COLO668 (cell line): ENCODE results near the gene TRAF3.
"Not testable (repeated sequence)": the region's sequence is repeated elsewhere in the genome, so short reads cannot be mapped to it uniquely, and the experiment has no call there.

Source experiments
- DNase-seq: peaks from one replicate; lab custom pipeline; 2025; ENCODE audit not compliant: unreplicated experiment; lab: John Stamatoyannopoulos, UW

Gene TRAF3

DNA sequence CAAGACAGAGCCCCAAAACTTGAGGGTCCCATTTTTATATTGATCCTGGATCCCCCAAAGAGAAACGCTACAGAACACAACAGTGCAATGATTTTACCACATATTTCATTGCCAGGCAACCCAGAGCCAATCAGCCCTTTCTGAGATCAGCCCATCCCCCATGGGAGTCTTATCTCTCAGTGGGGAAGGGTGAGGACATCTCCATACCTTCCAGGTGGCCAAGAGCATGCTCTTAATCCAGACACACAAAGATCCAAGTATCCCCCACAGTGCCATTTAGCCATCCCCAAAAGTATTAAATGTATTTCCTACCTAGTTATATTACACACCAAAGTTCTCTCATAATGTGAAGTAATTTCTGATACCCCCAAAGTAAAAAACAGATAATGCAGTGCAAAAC lies 82.7 kb downstream of the TRAF3 start:
- DNase-seq: no peak

DNA sequence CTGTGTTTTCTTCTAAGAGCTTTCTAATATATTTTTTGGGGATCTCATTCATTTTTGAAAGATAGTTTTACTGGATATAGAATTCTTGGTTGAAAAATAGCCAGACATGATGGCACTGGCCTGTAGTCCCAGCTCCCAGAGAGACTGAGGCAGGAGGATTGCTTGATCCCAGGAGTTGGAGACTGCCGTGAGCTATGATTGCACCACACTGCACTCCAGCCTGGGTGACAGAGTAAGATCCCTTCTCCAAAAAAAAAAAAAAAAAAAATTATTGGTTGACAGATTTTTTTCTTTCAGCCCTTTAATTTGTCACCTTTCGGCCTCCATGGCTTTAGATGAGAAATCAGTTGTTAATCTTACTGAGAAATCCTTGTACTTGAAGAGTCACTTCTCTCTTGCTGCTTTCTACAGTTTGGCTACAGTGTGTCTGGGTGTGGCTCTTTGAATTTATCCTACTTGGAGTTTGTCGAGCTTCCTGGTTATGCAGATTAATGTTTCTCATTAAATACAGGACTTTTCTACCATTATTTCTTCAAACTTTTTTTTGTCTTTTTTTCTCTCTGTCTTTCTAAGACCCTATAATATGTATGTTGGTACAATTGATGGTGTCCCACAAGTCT lies 85.0 kb downstream of the TRAF3 start:
- DNase-seq: no peak

DNA sequence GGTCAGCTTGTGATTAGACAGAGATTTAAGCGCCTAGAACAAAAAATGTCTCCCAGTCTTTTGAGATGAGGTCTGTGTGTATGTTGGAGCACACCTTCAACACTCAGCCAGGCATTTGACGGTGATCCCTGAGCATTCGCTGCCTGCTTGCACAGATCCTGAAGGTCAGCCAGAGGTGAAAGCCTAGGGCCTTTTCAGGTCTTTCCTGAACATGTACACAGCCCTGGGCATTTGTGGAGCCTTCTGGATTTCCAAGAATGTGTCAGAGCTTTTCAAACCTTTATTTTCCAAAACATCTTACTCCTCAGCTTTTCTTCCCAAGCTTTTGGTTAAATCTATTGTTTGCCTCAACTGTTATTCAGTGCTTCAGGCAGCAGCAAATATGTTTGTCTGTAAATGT lies 86.1 kb downstream of the TRAF3 start:
- DNase-seq: no peak

DNA sequence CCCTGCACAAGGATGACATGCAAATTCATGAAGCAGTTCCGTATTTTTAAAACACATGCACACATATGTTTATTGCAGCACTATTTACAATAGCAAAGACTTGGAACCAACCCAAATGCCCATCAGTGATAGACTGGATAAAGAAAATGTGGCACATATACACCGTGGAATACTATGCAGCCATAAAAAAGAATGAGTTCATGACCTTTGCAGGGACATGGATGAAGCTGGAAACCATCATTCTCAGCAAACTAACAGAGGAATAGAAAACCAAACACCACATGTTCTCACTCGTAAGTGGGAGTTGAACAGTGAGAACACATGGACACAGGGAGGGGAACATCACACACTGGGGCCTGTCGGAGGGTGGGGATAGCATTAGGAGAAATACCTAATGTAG lies 88.7 kb downstream of the TRAF3 start:
- DNase-seq: not testable (repeated sequence)

DNA sequence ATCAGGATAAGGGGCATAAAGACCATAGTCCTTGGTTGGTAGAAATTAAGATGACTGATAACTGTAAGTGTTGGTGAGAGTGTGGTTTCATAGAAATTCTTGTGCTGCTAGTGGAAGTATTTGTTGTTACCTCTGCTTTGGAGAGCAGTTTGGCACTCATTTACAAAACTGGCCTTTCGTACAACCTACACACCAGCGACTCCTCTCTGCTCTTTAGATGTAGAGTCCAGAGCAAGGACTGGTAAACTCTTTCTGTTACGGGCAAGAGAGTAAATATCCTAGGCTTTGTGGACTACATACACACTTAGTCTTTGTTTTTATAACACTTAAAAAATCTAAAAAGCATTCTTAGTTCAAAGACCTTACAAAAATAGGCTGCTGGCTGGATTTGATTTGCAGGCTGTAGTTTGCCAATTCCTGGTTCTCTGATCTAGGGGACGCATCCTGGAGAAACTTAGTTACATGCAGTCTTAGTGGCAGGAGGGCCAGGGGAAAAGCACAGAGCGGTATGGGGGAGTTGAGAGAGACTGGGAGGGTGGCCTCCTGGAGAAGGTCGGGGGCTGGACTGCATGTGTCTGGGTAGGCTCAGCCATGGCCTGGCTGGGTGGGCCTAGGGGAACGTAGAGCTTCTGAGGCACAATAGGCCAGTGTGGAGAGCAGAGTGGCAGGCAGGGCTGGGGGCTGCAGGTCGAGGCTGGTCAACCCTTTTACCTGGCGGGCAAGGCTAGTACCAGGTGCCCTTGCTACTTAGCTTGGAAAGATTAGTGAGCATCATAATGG lies 89.9 kb downstream of the TRAF3 start:
- DNase-seq: no peak

DNA sequence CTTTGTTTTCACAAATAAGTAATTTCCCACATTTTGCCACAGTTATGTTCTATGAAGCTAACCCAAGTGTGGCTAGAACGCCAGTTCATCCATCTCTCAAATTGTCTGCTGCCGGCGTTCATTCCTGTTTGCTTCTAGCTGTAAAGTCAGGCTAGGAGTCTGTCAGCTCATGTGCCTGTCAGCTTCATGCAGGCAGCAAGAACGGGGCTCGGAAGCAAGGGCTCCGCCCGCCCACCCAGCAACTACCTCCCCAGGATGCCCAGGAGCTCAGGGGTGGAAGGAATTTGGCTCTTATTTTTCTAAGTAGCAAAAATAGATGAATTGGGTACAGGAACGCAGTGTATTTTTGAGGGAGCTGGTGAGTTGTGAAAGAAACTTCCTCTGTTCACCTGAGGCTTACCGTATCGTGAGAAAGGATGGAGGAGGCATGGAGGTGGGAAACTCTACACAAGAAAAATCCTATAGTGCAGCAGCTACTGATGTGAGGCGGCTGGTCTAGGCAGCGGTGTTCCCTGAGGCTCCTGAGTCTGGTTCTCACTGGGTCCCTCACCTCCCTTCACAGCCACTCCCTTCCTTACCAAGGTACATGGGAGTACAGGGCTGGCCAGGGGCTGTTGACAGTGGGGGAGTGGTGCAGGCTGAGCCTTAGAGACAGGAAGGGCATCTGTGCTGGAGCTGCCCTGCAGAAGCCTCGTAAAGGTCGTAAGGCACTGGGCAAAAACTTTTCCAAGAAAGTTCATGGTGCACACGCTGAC lies 90.8 kb downstream of the TRAF3 start:
- no peak for DNase-seq

DNA sequence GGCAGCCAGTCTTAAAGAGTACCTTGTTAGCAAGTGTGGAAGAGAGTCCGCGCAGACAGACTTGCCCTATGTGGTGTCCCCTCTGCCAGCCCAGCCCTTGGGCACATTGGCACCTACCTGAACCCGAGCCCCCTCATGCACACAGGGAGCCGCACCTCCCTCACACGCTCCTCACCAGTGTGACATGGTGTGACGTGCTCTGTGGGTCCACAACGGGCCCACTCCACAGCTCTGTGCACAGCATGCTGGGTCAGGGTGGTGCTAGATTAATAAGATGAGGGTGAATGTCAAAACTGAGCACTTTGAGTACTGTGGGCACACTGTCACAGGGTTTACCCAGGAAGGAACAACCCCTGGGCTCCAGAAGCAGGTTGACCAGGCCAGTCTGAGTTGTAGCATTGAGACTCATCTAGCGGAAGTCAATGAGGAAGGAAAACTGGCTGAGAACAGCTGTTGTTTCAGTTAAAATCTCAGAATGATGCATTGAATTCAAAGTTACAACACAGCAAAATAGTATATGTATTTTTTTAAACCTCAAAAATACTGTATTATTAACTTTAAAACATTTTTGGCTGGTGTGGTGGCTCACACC lies 91.8 kb downstream of the TRAF3 start:
- DNase-seq: no peak

DNA sequence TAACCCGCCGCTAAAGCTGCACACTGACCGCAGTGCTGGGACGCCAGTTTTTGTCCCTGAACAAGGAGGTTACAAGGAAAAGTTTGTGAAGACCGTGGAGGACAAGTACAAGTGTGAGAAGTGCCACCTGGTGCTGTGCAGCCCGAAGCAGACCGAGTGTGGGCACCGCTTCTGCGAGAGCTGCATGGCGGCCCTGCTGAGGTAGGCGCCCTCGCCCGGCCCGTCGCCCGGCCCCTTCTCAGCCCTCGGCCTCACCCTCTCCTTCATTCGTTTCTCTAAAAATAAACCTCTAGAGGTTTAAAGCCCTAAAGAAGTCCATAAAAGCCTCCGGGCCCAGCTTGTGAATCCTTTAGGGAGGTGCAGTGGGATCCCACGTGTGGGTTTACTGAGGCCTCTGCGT lies 93.0 kb downstream of the TRAF3 start:
- DNase-seq: no peak

DNA sequence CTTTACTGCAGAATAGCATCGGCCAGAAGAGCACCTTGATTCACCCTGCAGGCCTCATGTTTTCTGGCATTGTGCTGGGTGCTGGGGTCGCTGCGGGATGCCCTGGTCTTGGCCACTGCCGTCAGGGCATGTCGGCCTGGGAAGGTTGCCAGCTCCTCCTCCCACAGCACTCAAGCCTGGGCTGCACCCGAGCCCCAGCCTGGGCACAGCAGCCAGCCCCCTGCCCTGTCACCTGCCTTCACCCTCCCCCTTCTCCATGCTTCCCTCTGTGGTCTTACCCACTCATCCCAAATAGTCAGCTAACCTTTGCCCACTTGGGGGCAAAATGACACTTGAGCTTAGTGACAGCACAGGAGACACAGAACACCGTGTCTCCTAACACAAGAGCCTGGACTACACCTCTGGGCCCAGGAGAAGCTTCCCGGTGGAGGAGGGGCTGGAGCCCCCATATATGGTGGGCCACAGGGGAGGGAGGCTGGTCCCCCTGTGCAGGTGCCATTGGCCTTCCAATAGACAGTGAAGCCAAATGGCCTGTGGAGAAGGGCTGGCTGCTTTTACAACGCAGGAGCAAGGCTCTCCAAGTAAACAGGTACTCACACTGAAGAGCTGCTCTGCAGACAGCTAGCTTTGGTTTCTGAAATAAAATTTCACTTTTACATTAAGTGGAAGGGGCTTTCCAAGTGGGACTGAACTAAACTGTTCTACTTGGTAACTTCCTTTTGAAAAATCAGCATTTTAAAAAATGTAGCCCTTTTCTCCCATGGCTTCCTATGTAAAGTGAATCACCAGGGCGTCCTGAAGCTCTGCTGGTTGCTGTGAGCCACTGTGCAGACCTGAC lies 94.0 kb downstream of the TRAF3 start:
- no peak for DNase-seq

DNA sequence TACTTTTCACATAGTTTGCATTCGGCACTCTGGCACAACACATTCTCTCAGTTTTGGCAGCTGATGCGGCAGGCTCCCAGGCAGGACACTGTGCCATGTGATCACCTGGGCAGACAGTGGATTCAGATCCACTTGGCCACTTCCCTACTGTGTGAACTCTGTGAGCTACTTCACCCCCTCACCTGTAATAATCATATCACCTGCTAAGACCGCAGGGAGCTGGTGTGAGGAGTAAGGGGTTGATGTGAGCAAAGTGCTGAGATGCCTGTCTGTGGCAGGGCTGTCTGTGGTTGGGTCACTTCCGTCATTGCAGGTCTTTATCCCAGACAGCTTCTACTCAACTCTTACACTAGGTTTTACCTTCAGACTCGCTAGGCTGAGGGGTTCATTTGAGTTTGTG lies 94.8 kb downstream of the TRAF3 start:
- DNase-seq: no peak

DNA sequence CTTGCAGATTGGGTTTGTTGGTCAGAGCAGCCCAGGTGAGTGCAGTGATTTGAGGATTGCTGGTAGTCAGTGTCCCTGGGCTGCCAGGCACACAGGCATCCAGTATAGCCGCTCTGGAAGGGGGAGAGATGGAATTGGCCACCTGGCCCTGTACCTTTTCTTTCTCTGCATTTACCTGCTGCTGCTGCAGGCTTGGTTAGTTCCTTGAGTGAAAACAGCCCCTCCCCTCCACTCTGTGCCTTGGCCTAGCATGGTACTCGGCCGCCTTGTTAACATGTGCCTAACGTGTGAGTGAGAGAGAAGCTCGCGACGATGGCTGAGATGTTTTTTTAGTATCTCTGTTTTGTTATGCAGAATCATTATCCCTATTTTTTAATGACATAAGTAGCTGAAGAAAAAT lies 95.9 kb downstream of the TRAF3 start:
- no peak for DNase-seq

DNA sequence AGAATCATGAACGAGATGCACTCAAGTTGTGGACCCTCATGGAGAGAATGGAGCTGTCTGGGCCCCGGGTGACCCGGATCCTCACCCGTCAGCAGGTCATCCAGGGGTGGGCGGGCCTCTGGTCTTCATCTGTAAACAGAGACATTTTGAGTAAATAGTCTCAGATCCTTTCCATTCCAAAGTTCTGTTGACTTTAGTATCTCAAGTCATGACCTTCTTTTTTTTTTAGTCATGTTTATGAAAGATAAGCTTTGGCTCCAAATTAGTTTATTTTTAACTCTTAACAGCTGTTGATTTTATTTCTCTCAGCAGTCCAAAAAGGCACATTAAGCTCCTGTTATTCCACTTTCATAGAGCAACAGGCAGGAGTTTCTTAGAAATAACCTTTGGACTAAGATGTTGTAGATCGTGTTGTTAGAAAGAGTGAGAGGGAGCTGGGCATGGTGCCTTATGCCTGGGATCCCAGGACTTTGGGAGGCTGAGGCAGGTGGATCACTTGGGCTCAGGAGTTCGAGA lies 96.4 kb downstream of the TRAF3 start:
- no peak for DNase-seq

DNA sequence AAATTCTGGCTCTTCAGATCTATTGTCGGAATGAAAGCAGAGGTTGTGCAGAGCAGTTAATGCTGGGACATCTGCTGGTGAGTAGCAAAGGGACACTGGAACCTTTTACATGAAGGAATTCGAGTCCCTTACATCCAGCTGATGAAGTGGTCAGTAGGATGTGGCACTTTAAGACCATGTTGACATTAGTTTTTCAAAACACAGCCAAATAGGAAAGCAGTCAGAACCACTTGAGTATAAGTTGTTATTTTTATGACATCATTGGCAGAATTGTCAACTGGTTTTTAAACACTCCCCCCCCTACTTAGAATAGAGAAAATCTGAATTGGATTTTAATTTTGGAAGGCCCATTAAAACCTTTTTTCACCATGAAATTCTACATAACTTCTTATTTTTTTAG lies 98.4 kb downstream of the TRAF3 start:
- no peak for DNase-seq

DNA sequence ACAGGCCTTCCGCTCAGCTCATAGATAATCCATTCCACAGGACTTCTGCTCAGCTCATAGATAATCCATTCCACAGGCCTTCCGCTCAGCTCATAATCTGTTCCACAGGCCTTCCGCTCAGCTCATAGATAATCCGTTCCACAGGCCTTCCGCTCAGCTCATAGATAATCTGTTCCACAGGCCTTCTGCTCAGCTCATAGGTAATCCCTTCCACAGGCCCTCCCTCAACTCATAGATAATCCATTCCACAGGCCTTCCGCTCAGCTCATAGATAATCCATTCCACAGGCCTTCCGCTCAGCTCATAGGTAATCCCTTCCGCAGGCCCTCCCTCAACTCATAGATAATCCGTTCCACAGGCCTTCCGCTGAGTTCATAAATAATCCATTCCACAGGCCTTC lies 100.3 kb downstream of the TRAF3 start:
- DNase-seq: not testable (repeated sequence)

DNA sequence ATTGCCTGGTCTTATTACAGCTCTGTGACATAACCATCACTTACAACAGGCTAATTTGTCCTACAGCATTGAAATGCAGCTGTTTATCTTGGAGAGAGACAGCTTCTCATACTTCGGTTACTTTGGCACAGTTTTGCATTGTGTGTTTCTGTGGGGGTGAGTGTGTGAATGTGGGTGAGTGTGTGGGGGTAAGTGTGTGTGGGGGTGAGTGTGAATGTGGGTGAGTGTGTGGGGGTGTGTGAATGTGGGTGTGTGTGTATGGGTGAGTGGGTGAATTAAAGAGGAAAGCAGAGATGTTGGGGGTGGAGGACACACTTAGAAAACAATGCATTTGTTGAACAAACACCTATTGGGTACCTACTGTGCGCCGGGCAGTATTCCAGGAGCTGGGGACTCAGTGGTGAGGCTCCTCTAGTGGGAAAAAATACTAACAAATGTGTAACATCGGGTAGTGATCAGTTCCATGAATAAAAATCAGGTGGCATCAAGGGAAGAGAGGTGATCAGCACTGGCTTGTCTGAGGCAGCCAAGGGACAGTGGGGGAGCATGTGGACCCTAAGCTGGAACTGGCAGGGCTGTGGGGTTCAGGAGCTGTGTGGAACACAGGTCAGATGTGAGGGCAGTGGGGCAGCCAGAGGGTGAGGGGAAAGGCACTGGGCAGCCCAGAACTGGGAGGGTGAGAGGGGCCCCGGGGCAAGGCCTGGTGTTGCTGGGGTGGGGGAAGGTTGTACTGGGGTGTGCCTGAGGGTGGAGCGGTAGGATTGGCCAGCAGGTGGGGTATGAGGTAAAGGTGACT lies 101.1 kb downstream of the TRAF3 start:
- DNase-seq: no peak

DNA sequence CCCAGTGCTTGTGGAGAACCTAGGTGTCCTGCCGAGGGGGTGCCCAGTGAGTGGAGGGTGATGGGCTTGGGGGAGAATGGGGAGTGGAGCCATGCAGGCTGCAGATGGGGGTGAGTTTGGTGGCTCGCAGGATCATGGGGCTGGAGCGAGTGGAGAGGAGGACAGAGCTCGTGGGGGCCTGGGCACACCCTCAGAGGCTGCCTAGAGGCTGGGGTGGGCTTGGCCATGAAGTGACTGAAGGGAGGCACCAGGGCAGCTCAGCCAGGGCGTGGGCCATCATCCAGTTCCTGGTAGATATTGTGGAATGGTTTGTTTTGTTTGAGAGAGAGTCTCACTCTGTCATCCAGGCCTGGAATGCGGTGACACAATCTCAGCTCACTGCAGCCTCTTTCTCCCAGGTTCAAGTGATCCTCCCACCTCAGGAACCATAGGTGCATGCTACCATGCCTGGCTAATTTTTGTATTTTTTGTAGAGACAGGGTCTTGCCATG lies 101.8 kb downstream of the TRAF3 start:
- no peak for DNase-seq

DNA sequence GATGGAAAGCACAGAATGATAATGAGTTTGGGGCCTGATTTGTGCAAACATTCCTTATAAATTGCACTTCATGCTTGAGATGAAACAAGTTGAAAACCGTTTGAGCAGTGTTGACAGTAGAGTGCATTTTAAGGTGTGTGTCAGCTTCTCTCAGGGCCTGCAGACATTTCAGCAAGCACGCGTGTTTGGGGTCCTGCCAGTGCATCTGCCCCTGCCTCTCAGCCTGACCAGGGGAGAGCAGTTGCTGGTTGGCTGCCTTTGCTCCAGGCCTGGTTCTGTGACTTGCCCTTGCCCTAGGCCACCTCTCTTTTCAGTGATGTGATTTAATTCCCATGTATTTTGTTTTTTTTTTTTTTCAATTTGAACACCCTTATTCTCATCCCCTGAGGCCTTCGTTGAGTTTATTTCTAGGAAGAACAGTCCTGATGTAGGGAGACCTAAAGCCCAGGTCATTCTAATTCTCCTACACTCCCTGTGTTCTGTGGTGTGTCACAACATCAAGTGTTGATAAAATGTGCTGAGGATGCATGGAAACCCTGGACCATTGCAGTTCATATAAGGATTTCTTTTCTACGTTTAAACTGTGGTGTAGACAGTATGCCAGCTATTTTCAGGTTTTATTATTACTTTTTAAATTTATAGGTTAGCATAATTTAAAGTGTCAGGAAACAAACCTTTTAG lies 105.1 kb downstream of the TRAF3 start:
- no peak for DNase-seq

DNA sequence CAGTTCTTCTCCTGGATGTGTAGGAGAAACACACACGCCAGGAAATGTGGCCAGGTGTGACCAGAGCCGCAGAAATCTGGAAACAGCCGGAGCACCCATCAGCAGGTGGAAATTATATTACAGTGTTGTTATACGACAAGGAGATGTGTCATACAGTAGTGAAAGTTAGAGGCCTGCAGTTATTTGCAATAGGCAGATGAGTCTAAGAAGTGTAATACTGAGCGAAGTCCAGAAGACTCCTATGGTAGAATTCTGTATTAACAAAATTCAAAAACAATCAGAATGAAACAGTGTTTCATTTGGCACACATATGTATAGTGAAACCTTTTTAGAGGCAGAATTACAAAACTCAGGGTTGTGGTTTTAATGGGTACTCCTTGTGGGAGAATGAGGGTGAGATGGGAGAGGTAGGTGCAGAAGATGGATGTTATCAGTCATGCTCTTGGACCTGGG lies 105.9 kb downstream of the TRAF3 start:
- DNase-seq: no peak

DNA sequence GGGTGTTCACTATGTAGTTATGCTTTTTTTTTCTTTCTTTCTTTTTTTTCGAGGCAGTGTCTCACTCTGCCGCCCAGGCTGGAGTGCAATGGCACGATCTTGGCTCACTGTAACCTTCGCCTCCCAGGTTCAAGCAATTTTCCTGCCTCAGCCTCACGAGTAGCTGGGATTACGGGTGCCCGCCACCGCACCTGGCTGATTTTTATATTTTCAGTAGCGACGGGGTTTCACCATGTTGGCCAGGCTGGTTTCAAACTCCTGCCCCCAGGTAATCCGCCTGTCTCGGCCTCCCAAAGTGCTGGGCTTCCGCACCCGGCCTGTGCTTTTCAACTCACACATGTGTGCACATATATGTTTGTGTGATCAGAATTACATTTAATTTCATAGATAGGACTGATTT lies 106.3 kb downstream of the TRAF3 start:
- no peak for DNase-seq
